Activated CD4-positive, alpha-beta T cell treated with anti-CD3 and anti-CD28 coated beads for 36 hours (primary cell): ENCODE results near the gene IFITM2. TPM values are rescaled to one million over a fixed set of nuclear protein-coding genes. Genes with fewer than 3 reads are reported as not detected.
"Not testable (repeated sequence)": the region's sequence is repeated elsewhere in the genome, so short reads cannot be mapped to it uniquely, and the experiment has no call there.

Source experiments
- ATAC-seq: fragments of 200-7000 bp; cut with Tn5 transposase; one replicate; pipeline ENCODE4 v1.10.0; 2021; ENCODE audit warnings: mild to moderate bottlenecking, moderate library complexity
- CTCF ChIA-PET: fragments of 350-600 bp; sonication (Branson Sonifier 250); formaldehyde crosslinking; loops from one replicate; lab custom pipeline; 2021; ENCODE audit warnings: antibody characterized with exemption; lab: Charles Lee
- POLR2A ChIA-PET: fragments of 350-600 bp; sonication (Branson Sonifier 250); formaldehyde crosslinking; loops from one replicate; lab custom pipeline; 2021; ENCODE audit warnings: antibody characterized with exemption, inconsistent platforms; lab: Charles Lee
- DNase-seq: peaks from one replicate; pipeline ENCODE4 v3.0.0-alpha.2; 2020
- H3K27ac Mint-ChIP-seq: one replicate; pipeline ENCODE4 v1.8.0; 2021; ENCODE audit warnings: mixed read lengths
- H3K27me3 Mint-ChIP-seq: one replicate; pipeline ENCODE4 v1.8.0; 2021; ENCODE audit warnings: mixed read lengths
- H3K36me3 Mint-ChIP-seq: one replicate; pipeline ENCODE4 v1.8.0; 2021; ENCODE audit warnings: low read depth, mixed read lengths
- H3K4me1 Mint-ChIP-seq: one replicate; pipeline ENCODE4 v1.8.0; 2021; ENCODE audit warnings: mixed read lengths
- H3K4me3 Mint-ChIP-seq: one replicate; pipeline ENCODE4 v1.8.0; 2021; ENCODE audit warnings: mild to moderate bottlenecking, moderate library complexity, mixed read lengths
- H3K9me3 Mint-ChIP-seq: one replicate; pipeline ENCODE4 v1.8.0; 2021; ENCODE audit warnings: low read depth, mixed read lengths
- intact Hi-C, 2 experiments: fragments of 100-400 bp; cut with DNase I in 1 of 2; cut with micrococcal nuclease in 1 of 2; formaldehyde crosslinking; loops; one replicate each; pipeline versions ENCODE4 v1.14.2 to v1.15.1; 2022 to 2024; cut with DNase I, micrococcal nuclease
- total RNA-seq, 2 experiments: library from RNA; stranded (reverse); gene quantifications; one replicate each; pipeline ENCODE4 v1.2.3, GENCODE V29; 2021

The IFITM2 gene
- total RNA-seq, 2 experiments from 2014 or later: 451 to 474 TPM

DNA sequence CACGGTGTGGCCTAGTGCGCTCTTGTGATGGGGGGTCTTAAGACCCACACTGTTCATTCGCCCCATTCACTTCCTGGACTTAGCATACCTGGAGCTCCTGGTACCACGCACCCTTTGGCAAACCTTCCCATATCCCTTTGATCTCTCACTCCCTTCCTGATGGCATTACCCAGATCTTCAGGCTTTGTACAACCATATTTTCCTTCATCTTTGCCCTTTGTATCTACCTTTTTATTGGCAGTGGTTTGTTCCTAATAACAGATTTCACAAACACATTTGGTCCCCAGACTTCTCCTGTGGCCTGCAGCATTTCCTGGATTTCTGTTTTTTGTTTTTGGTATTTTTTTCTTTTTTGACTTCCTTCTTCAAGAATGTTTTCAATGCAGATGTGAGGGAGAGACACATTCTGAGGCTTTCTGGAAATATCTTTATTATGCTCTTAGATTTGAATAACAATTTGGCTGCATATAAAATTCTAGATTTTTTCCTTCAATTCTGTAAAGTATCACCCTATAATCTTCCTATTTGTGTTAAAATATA lies 29.1 kb downstream of the IFITM2 start:
- no peak for DNase-seq
- intact Hi-C loops: no loop called here
- CTCF ChIA-PET: interaction anchor here (0.8 kb wide), 1 partner anchor 27 kb away, joined by 4 read pairs; no protein-coding TSS in a partner anchor
- H3K27ac Mint-ChIP-seq: peak overlapping the region; percentile 20
- peaks cover 36% of the 10 kb centered on the region for H3K4me1 Mint-ChIP-seq
- no peaks in the 10 kb centered on the region for H3K36me3 Mint-ChIP-seq
- no peak for ATAC-seq
- H3K4me3 Mint-ChIP-seq: no peak overlapping the region
- no peaks in the 10 kb centered on the region for H3K9me3 Mint-ChIP-seq
- no peaks in the 10 kb centered on the region for H3K27me3 Mint-ChIP-seq
- POLR2A ChIA-PET: no interaction called here

DNA sequence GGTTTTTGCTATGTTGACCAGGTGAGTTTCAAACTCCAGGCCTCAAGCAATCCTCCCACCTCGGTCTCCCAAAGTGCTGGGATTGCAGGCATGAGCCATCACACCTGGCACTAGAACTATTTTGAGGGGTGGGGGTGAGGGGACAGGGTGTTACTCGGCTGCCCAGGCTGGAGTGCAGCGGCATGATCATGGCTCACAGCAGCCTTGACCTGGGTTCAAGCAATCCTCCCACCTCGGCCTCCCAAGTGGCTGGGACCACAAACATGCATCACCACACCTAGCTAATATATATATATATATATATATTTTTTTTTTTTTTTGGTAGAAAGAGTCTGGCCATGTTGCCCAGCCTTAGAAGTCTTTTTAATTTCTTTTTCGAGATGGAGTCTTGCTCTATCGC lies 30.1 kb downstream of the IFITM2 start:
- Mint-ChIP-seq H3K9me3 (no peaks in the 10 kb centered on the region), H3K36me3 (no peaks in the 10 kb centered on the region), H3K27me3 (no peaks in the 10 kb centered on the region), H3K4me1 (peaks cover 37% of the 10 kb centered on the region), H3K27ac (no peak overlapping the region), H3K4me3 (no peak overlapping the region)
- POLR2A ChIA-PET: no interaction called here
- CTCF ChIA-PET: no interaction called here
- DNase-seq: no peak
- intact Hi-C loops: no loop called here
- ATAC-seq: no peak

DNA sequence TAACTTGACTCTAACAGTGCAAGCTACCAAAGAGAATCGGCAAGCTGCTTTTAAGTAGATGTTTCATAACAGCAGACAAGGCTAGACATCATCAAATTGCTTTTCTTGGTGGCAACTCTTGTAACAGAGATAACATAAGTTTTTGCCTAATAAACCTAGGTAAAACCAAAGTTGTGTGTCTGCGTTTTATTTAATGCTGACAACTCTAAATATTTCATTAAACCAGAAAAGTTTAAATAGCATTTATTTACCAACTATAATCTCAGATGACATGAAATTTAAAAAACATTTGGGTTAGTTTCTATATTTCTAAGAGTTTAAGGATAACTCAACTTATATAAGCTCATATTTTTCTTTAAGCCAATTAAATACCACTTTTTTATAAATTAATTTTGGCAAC lies 32.3 kb downstream of the IFITM2 start:
- H3K9me3 Mint-ChIP-seq: no peaks in the 10 kb centered on the region
- ATAC-seq (no peak), DNase-seq (no peak)
- no peaks in the 10 kb centered on the region for H3K36me3 Mint-ChIP-seq
- CTCF ChIA-PET: interaction anchor here (0.7 to 2.6 kb wide), 11 partner anchors 8 to 1049 kb away, joined by 3 to 18 read pairs (median 4); no protein-coding TSS in a partner anchor
- H3K4me1 Mint-ChIP-seq: peaks cover 34% of the 10 kb centered on the region
- no peaks in the 10 kb centered on the region for H3K27me3 Mint-ChIP-seq
- intact Hi-C loops: no loop called here
- no peak overlapping the region for H3K27ac Mint-ChIP-seq
- POLR2A ChIA-PET: interaction anchor here (0.6 to 0.7 kb wide), 2 partner anchors 11 to 15 kb away, joined by 3 read pairs; no protein-coding TSS in a partner anchor
- H3K4me3 Mint-ChIP-seq: no peak overlapping the region

DNA sequence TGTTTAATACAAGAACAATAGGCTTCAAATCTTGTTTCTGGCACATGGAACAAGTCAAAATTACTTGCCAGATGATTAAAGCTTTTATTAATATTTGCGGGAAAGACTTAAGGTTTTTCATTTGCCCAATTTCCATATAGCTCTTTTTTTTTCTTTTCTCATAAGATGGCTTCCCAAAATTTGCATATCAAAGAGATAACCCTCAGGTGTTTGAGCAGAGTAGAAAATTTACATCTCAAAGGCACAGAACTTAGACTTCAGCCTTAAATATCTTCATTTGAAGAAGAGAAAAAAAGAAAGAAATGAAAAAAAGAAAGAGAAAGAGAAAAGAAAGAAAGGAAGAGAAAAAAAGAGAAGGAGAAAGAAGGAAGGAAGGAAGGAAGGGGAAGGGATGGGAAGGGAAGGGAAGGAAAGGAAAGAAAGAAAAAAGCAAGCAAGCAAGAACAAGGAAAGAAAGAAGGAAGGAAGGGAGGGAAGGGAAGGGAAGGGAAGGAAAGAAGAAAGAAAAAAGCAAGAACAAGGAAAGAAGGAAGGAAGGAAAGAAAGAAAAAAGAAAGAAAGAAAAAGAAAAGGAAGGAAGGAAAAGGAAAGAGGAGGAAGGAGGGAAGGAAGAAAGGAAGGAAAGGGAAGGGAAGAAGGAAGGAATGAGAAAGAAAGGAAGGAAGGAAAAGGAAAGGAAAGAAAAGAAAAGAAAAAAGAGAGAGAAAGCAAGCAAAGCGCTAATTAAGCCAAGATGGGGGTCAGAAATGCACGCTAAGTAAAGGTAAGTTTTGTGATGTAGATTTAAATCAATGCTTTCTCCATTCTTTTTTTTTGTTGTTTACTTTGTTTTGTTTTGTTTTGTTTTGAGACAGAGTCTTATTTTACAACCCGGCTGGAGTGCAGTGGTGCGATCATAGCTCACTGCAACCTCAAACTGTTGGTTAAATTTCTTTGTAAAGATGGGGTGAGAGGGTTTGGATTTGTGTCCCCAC lies 33.2 kb downstream of the IFITM2 start:
- Mint-ChIP-seq H3K27me3 (no peaks in the 10 kb centered on the region), H3K4me1 (peaks cover 30% of the 10 kb centered on the region), H3K9me3 (no peaks in the 10 kb centered on the region), H3K4me3 (no peak overlapping the region), H3K27ac (no peak overlapping the region), H3K36me3 (no peaks in the 10 kb centered on the region)
- POLR2A ChIA-PET: interaction anchor here (0.6 kb wide), 1 partner anchor 14 kb away, joined by 3 read pairs; no protein-coding TSS in a partner anchor
- CTCF ChIA-PET: interaction anchor here (0.8 to 2.6 kb wide), 7 partner anchors 8 to 90 kb away, joined by 3 to 18 read pairs (median 3); no protein-coding TSS in a partner anchor
- ATAC-seq: no peak
- no peak for DNase-seq
- intact Hi-C loops: no loop called here

DNA sequence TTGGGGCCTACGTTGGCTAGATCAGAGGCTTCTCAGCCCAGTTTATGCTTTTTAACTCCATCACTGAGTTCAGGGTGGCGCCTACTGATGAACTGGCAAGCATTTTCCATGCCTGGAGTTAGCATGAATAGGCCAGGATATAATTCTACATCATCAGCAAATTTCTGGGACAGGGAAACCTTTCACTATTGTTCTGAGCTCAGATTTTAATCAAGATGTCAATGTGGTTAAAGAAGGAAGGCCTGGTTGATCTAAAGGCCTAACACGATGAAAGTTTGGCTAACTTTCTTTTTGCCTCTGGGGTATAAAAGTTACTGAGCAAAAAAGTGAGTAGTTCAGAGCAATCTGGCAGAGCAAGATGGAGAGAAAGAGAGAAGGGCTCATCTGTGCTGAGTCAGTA lies 34.7 kb downstream of the IFITM2 start:
- POLR2A ChIA-PET: interaction anchor here (0.7 to 1.0 kb wide), 3 partner anchors 13 to 81 kb away, joined by 3 read pairs; no protein-coding TSS in a partner anchor
- Mint-ChIP-seq H3K36me3 (no peaks in the 10 kb centered on the region), H3K4me1 (peaks cover 19% of the 10 kb centered on the region), H3K27me3 (no peaks in the 10 kb centered on the region), H3K9me3 (no peaks in the 10 kb centered on the region), H3K4me3 (no peak overlapping the region), H3K27ac (peak overlapping the region; percentile 67)
- CTCF ChIA-PET: interaction anchor here (1.1 kb wide), 1 partner anchor 33 kb away, joined by 3 read pairs; no protein-coding TSS in a partner anchor
- intact Hi-C loops: loop anchor here in 1 of 2 experiments (1.0 kb wide), 1 partner anchor 8 kb away; no protein-coding TSS in a partner anchor
- ATAC-seq: peak; percentile 42
- no peak for DNase-seq

DNA sequence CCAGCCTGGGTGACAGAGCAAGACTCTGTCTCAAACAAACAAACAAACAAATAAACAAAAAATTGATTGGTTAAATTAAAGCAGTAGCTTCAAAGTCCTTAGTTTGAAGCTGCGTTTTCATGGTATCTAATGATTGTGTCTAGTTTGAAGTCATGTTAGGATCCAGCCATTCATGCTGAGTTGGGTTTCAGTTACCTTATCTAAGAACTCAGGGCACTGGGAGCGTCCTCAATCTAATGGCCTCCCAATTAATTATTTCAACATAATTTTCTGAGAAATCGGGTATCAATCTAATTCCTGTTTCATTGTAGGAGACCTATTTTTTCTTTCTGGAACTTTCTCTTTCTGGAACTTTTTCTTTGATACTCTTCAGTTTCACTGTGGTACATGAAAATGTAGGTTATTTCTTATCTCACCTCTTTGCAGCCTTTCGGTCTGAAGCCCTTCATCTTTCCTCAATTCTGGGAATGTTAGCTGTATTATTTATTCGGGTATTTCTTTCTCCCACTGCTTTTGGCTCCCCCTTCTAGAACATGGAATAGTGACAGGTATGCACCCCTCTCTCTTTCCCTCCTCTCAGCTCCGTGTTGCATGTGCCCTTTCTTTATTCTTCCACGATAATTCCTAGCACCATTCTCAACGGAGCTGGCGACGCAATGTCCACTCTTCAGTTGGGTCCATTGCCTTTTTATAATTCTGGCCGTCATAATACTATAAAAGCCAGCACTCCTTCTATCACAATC lies 37.4 kb downstream of the IFITM2 start:
- Mint-ChIP-seq H3K27me3 (no peaks in the 10 kb centered on the region), H3K9me3 (no peaks in the 10 kb centered on the region), H3K36me3 (no peaks in the 10 kb centered on the region), H3K4me3 (no peak overlapping the region), H3K27ac (no peak overlapping the region), H3K4me1 (peaks cover 19% of the 10 kb centered on the region)
- ChIA-PET CTCF (interaction anchor here (0.7 to 1.5 kb wide), 4 partner anchors 15 to 127 kb away, joined by 3 to 4 read pairs (median 4); partner anchors contain the start of gene IFITM5), POLR2A (no interaction called here)
- intact Hi-C loops: no loop called here
- ATAC-seq (no peak), DNase-seq (no peak)

DNA sequence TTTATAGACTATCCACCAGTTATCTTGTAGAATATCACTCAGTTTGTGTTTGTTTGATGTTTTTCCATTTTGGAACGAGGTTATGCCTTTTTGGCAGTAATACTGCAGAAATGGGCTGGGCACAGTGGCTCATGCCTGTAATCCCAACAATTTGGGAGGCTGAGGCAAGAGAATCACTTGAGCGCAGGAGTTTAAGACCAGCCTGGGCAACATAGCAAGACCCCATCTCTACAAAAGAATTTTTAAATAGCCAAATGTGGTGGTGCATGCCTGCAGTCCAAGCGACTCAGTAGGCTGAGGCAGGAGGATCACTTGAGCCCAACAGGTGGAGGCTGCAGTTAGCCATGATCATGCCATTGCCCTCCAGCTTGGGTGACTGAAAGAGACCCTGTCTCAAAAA lies 38.9 kb downstream of the IFITM2 start:
- Mint-ChIP-seq H3K4me3 (no peak overlapping the region), H3K27me3 (no peaks in the 10 kb centered on the region), H3K9me3 (no peaks in the 10 kb centered on the region), H3K27ac (no peak overlapping the region), H3K36me3 (no peaks in the 10 kb centered on the region), H3K4me1 (peaks cover 21% of the 10 kb centered on the region)
- CTCF ChIA-PET: no interaction called here
- DNase-seq: no peak
- no peak for ATAC-seq
- POLR2A ChIA-PET: no interaction called here
- intact Hi-C loops: no loop called here

DNA sequence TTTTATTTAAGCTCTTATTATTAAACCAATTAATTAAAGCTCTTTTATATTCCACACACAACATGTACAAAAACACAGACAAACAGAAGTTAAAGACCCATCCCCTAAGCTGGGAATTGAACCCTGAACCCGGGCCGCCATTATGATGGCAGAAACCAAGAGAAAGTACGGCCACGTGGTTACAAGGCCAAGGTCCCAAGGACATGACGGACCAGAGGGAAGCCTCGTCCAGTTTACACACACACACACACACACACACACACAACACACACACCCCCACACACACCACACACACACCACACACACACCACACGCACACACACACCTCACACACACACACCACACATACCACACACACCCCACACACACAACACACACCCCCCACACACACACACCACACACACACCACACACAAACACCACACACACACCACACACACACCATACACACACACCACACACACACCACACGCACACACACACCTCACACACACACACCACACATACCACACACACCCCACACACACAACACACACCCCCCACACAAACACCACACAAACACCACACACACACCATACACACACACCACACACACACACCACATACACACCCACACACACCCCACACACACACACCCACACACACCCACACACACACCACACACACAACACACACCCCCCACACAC lies 41.8 kb downstream of the IFITM2 start:
- POLR2A ChIA-PET, H3K9me3 Mint-ChIP-seq, DNase-seq, H3K4me3 Mint-ChIP-seq, H3K27ac Mint-ChIP-seq, ATAC-seq, intact Hi-C loops, H3K36me3 Mint-ChIP-seq, H3K27me3 Mint-ChIP-seq: not testable (repeated sequence)
- H3K4me1 Mint-ChIP-seq: peaks cover 33% of the 10 kb centered on the region
- CTCF ChIA-PET: interaction anchor here (0.8 to 2.3 kb wide), 4 partner anchors 10 to 66 kb away, joined by 3 to 18 read pairs (median 4); no protein-coding TSS in a partner anchor

DNA sequence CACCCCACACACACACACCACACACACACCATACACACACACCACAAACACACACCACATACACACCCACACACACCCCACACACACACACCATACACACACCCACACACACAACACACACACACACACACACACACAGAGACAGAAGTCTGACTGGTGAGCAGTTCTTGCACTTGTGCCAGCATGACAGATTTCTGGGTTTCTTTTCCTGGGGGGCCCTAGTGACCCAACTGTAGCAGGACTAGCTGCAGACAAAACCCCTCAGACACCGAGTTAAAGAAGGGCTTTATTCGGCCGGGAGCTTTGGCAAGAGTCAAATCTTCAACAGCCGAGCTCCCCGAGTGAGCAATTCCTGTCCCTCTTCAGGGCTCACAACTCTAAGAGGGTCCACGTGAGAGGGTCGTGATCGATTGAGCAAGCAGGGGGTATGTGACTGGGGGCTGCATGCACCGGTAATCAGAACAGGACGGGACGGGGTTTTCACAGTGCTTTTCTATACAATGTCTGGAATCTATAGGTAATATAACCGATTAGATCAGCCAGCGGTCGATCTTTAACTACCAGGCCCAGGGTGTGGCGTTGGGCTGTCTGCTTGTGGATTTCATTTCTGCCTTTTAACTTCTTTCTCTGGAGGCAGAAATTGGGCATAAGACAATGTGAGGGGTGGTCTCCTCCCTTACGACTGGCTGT lies 42.6 kb downstream of the IFITM2 start:
- H3K27me3 Mint-ChIP-seq, CTCF ChIA-PET, DNase-seq, H3K36me3 Mint-ChIP-seq, H3K9me3 Mint-ChIP-seq, H3K4me3 Mint-ChIP-seq, POLR2A ChIA-PET, H3K27ac Mint-ChIP-seq, ATAC-seq: not testable (repeated sequence)
- intact Hi-C loops: loop anchor here in 1 of 2 experiments (1.0 kb wide), 1 partner anchor 8 kb away; no protein-coding TSS in a partner anchor
- peaks cover 39% of the 10 kb centered on the region for H3K4me1 Mint-ChIP-seq

DNA sequence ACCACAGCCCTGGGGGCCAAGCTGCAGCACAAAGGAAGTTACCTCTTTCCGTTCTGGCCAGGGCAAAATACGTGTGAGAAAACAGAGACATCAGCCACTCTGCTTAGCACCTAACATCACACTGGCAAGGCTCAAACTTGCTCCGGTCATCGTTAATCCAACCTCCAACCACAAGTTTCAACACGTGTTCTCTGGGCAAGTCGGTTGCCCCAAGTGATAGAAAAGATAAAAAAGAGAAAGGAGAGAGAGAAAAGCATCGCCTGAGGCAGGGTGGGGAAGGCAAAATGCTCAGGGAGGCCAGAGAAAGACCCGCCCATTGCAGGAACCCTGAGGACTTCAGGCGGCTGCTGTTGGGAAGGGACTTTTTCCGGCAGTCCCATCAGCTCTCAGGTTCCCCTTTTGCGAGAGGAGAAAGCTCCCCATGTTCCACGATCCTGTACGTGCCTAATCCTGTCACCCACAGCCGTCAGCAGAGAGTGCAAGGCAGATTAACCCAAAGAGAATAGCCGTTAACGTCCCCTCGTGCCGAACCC lies 43.2 kb downstream of the IFITM2 start:
- Mint-ChIP-seq H3K36me3 (no peaks in the 10 kb centered on the region), H3K9me3 (no peaks in the 10 kb centered on the region), H3K4me1 (peaks cover 41% of the 10 kb centered on the region), H3K27me3 (no peaks in the 10 kb centered on the region), H3K27ac (peak overlapping the region; percentile 16), H3K4me3 (no peak overlapping the region)
- ATAC-seq: no peak
- ChIA-PET POLR2A (no interaction called here), CTCF (no interaction called here)
- DNase-seq: no peak
- intact Hi-C loops: loop anchor here in 1 of 2 experiments (1.0 kb wide), 1 partner anchor 8 kb away; no protein-coding TSS in a partner anchor
